ENCODE results near the gene KCTD16.

GRCh38 chr5:144273232-144274027, 102.8 kb downstream of the KCTD16 start:
- TF ChIP-seq CTCF (IDR thresholded peaks at IDR 0.05) (no peak), POLR2A (IDR thresholded peaks at IDR 0.05) (no peak)
